DOHH2 (cell line): ENCODE results near the gene LYZ.

ENCODE experiments used
- H3F3A ChIP-seq: fragments of 200-600 bp; sonication (generic), shearing (Covaris generic); 2 replicates; pipeline ENCODE4 v1.6.0; 2016; ENCODE audit warnings: antibody characterized with exemption, mild to moderate bottlenecking; ENCODE audit not compliant: control insufficient read depth, insufficient read depth
- H3K27ac ChIP-seq: fragments of 200-600 bp; sonication (generic); 2 replicates; pipeline ENCODE4 v1.5.1; 2014; ENCODE audit warnings: low read depth, mild to moderate bottlenecking, low read length, moderate library complexity
- H3K27me3 ChIP-seq: fragments of 200-600 bp; sonication (generic); 2 replicates; pipeline ENCODE4 v1.6.1; 2014; ENCODE audit warnings: mild to moderate bottlenecking, low read length, mixed read lengths; ENCODE audit not compliant: control insufficient read depth
- H3K36me3 ChIP-seq: fragments of 200-600 bp; sonication (generic); 2 replicates; pipeline ENCODE4 v1.6.1; 2014; ENCODE audit warnings: mild to moderate bottlenecking, low read length, moderate library complexity, mixed read lengths; ENCODE audit not compliant: control insufficient read depth
- H3K4me1 ChIP-seq: fragments of 200-600 bp; sonication (generic); 2 replicates; pipeline ENCODE4 v1.6.1; 2014; ENCODE audit warnings: mild to moderate bottlenecking, low read length, mixed read lengths; ENCODE audit not compliant: control insufficient read depth
- H3K4me2 ChIP-seq: fragments of 200-600 bp; sonication (generic); 2 replicates; pipeline ENCODE4 v1.6.0; 2014; ENCODE audit warnings: mild to moderate bottlenecking, low read length, moderate library complexity
- H3K4me3 ChIP-seq: fragments of 200-600 bp; sonication (generic); 2 replicates; pipeline ENCODE4 v1.5.1; 2014; ENCODE audit warnings: mild to moderate bottlenecking, low read length, mixed read lengths
- H3K79me2 ChIP-seq: fragments of 200-600 bp; sonication (generic); 2 replicates; pipeline ENCODE4 v1.6.1; 2014; ENCODE audit warnings: mild to moderate bottlenecking, low read length, mixed read lengths; ENCODE audit not compliant: control insufficient read depth
- H3K9me2 ChIP-seq: fragments of 200-600 bp; sonication (generic); replicated peaks from 2 replicates; pipeline ENCODE4 v1.6.1; 2014; ENCODE audit warnings: mild to moderate bottlenecking, low read length, mixed read lengths; ENCODE audit not compliant: control insufficient read depth
- H3K9me3 ChIP-seq: fragments of 200-600 bp; sonication (generic); 2 replicates; pipeline ENCODE4 v1.6.1; 2014; ENCODE audit warnings: antibody characterized with exemption, low read length, mixed read lengths; ENCODE audit not compliant: control insufficient read depth, insufficient read depth
- H4K20me1 ChIP-seq: fragments of 200-600 bp; sonication (generic); 2 replicates; pipeline ENCODE4 v1.6.0; 2014; ENCODE audit warnings: low read depth, mild to moderate bottlenecking, antibody characterized with exemption, low read length, moderate library complexity; ENCODE audit not compliant: control insufficient read depth, insufficient read depth
- EZH2phosphoT487 ChIP-seq: fragments of 200-600 bp; sonication (generic); IDR thresholded peaks from 2 replicates; pipeline ENCODE4 v1.6.1; 2017; ENCODE audit warnings: borderline replicate concordance, mild to moderate bottlenecking, antibody characterized with exemption, low read length, moderate library complexity, mixed read lengths
- TF ChIP-seq, protein P1 (sequence below): fragments of 200-600 bp; sonication (generic); IDR thresholded peaks from one replicate; pipeline ENCODE4 v1.5.1; 2014; ENCODE audit warnings: antibody characterized with exemption, mild to moderate bottlenecking, low read depth, low read length; ENCODE audit not compliant: poor library complexity, severe bottlenecking

LYZ gene

DNA sequence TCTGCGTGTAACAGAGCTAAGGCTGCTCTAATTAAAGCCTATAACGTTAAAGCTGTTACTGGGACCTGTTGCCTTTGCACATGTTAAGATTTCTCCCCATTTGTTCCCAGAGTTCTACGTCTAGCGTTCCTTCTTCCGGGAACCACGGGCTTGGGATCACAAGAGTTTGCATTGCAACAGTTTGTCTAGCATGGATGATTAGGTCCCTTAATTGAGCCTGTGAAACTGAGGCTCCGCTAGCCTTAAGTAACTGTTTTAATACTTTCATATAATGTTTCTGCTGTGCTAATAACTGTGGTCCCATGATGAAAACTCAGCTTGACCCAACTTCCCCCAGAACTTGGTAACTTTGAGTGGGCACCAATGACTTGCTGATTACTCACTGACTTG, 16.7 kb upstream of the LYZ start:
- H3K36me3 ChIP-seq: no peaks in the 10 kb centered on the region

DNA sequence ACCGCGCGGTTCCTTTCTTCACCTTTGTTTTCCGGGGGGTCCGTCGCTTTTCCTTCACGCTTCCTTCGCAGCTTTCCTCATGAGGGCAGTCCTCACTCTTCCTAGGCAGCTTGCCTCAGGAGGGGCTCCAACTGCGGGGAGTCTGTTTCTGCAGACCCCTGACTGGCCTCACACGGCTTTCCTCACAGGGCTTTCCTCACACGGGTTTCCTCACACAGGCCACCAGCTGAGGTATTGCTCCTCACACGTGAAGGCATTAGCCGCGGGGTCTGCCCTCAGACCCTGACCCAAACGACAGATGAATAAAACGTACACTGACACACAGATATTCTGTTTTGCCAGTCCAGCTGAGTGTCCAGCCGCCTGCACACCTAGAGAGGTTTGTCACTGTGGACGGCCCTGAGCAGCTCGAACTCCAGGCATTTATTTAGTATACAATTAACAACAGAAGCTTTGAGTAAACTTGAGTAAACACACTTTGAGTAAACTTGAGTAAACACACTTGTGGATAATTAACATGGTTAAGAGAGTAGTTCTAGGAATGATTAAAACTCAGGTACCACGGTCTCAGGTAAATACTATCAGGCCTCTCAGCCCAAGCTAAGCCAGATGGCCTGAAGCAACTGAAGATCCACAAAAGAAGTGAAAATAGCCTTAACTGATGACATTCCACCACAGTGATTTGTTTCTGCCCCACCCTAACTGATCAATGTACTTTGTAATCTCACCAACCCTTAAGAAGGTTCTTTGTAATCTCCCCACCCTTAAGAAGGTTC, 16.1 kb upstream of the LYZ start:
- H3K27me3 ChIP-seq: no peaks in the 10 kb centered on the region
- peak overlapping the region; percentile 63 for H3K4me2 ChIP-seq
- peaks cover 38% of the 10 kb centered on the region for H3K4me1 ChIP-seq

More for the DNA sequence above, 16.7 kb upstream of the LYZ start:
- Histone ChIP-seq H3K79me2 (no peaks in the 10 kb centered on the region), H3K9me2 (no peaks in the 10 kb centered on the region), H3K27ac (peak overlapping the region; percentile 18), H3K9me3 (no peaks in the 10 kb centered on the region), H3K27me3 (no peaks in the 10 kb centered on the region), H3F3A (peaks cover 3% of the 10 kb centered on the region), H3K4me2 (peak overlapping the region; percentile 63), H3K4me1 (peaks cover 33% of the 10 kb centered on the region), H3K4me3 (peak overlapping the region; percentile 61), H4K20me1 (no peaks in the 10 kb centered on the region)
- no peak for TF ChIP-seq EZH2phosphoT487
- TF ChIP-seq, protein P1, sequence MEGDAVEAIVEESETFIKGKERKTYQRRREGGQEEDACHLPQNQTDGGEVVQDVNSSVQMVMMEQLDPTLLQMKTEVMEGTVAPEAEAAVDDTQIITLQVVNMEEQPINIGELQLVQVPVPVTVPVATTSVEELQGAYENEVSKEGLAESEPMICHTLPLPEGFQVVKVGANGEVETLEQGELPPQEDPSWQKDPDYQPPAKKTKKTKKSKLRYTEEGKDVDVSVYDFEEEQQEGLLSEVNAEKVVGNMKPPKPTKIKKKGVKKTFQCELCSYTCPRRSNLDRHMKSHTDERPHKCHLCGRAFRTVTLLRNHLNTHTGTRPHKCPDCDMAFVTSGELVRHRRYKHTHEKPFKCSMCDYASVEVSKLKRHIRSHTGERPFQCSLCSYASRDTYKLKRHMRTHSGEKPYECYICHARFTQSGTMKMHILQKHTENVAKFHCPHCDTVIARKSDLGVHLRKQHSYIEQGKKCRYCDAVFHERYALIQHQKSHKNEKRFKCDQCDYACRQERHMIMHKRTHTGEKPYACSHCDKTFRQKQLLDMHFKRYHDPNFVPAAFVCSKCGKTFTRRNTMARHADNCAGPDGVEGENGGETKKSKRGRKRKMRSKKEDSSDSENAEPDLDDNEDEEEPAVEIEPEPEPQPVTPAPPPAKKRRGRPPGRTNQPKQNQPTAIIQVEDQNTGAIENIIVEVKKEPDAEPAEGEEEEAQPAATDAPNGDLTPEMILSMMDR: no peak

DNA sequence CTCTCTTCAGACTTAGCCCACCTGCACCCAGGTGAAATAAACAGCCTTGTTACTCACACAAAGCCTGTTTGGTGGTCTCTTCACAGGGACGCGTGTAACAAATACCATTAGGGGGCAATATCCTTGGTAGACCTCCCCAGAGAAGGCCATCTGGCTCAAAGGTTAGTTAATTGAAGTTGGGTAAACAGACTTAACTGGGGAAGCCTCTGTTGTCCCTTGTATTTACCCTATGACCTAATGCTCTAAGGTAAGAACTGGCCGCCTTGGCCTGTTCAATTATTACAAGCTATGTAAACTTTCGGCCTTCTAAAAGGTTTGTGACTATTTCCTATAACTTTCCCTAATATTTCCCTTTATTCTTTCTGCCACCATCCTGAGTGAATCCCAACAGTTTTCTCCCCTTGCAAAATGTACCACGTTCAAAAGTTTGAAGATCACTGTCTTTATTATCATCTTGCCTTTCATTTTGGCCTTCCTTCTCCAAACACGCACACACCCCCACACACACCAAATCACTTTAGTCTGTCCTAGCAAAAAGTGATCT, 15.3 kb upstream of the LYZ start:
- Histone ChIP-seq H3K9me3 (no peaks in the 10 kb centered on the region), H3K4me3 (no peak overlapping the region), H3K27me3 (no peaks in the 10 kb centered on the region), H4K20me1 (no peaks in the 10 kb centered on the region), H3K4me2 (no peak overlapping the region), H3K4me1 (peaks cover 46% of the 10 kb centered on the region), H3K9me2 (no peaks in the 10 kb centered on the region), H3K36me3 (no peaks in the 10 kb centered on the region), H3F3A (peaks cover 3% of the 10 kb centered on the region), H3K27ac (no peak overlapping the region), H3K79me2 (no peaks in the 10 kb centered on the region)
- no peak for TF ChIP-seq EZH2phosphoT487
- TF ChIP-seq, protein P1: no peak

More for the DNA sequence above, 16.1 kb upstream of the LYZ start:
- Histone ChIP-seq H3K27ac (no peak overlapping the region), H3K79me2 (no peaks in the 10 kb centered on the region), H3K36me3 (no peaks in the 10 kb centered on the region), H3F3A (peaks cover 3% of the 10 kb centered on the region), H3K4me3 (peak overlapping the region; percentile 61; the same call in 1 of the 2 replicates), H3K9me3 (no peaks in the 10 kb centered on the region), H3K9me2 (no peaks in the 10 kb centered on the region), H4K20me1 (no peaks in the 10 kb centered on the region)
- TF ChIP-seq, protein P1: no peak
- TF ChIP-seq EZH2phosphoT487: no peak
